HG03558 (cell line): Measurements from ENCODE around the gene KIAA0825.
"Not testable (repeated sequence)": the region's sequence is repeated elsewhere in the genome, so short reads cannot be mapped to it uniquely, and the experiment has no call there.

Experiments
- ATAC-seq: cut with Tn5 transposase; IDR thresholded peaks from one replicate; pipeline ENCODE4 v1.9.1; 2021; ENCODE audit warnings: moderate number of reproducible peaks; ENCODE audit not compliant: unreplicated experiment; ENCODE audit errors: extremely low read depth

KIAA0825 gene

DNA sequence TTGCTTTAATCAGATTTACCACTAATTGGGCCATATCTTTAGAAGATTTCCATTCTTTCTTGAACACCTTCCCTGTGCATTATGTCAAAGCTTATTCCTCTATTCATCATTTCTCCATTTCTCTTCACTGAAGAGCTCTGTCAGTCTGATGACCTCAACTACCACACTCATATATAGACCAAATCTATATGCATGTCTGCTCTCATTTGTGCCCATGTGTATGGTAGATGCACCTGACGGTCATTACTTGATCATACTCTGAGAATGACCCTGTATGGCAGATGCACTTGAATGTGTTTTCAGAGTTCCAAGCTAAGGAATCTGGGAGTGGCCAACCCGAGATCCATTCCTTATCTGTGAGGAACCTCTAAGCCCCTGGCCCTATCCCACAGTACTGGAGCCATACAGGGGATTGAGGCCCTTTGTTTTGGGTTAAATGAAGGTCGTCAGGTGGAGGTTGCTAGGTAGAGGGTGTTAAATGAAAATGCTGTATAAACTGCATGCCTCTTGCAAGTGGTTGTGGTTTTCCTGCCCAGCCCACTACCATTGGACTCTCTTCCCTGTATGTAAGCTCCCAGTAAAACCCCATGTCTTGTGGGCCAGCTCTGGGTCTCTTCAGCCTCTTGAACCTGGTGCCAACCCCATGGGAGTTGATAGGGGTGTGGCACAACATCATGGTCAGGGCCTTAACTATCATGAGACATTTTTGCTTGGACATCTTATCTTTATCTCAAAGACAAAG, 229.5 kb downstream of the KIAA0825 start:
- ATAC-seq = no peak

DNA sequence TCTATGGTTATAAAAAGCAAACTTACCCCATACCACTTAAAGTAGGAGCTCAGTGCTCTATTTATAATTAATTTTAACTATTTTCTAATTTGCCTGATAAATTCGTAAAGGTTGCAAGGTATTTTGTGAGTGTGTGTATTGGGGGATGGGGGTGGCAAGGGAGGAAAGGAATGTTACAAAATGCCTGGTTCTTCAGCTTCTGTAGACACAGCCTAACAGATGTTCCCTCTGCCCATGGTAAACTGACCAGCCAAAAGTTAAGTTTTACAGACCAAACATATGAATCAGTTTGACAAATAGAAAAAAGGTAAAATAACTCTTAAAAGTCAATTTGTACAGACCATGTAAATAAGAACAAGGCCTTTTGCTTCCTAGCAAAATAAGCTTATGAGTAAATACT, 232.6 kb downstream of the KIAA0825 start:
- ATAC-seq = no peak

DNA sequence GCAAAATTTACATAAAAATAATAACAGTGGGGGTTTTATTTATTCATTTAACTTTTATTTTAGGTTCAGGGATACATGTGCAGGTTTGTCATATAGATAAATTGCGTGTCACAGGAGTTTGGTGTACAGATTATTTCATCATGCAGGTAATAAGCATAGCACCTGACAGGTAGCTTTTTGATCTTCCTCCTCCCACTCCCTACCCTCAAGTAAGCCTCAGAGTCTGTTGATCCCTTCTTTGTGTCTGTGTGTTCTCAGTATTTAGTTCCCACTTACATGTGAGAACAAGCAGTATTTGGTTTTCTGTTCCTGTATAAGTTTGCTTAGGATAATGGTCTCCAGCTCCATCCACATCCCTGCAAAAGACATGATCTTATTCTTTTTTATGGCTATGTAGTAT, 240.3 kb downstream of the KIAA0825 start:
- ATAC-seq = no peak

DNA sequence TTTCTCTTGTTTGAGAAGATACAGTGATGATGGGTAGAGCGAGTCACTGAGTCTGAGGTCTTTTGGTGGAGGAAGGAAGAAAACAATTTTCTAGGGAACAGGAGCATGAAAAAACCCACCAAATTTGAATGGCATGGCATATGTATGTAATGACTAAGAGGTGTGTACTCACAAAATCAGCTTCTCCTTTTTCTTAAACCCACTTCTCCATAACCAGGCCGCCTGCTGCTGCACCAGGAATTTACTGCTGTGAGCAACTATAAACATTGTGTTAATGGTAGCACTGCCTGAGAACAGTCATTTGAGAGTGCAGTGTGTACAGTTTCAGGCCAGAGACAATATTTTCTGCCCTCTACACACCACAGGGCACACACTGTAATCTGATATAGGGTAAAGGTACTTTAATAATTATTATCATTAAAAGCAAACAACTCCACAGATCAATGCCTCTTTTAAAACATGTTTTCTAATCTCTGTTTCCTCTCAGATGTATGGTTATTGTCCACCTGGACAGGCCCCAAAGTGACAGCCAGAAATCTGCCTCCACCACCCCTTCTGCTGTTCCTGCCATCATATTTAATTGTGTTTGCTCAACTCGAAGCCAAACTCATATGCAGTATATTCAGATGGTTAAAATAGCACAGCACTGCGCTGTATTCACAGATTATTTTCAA, 241.6 kb downstream of the KIAA0825 start:
- no peak for ATAC-seq

DNA sequence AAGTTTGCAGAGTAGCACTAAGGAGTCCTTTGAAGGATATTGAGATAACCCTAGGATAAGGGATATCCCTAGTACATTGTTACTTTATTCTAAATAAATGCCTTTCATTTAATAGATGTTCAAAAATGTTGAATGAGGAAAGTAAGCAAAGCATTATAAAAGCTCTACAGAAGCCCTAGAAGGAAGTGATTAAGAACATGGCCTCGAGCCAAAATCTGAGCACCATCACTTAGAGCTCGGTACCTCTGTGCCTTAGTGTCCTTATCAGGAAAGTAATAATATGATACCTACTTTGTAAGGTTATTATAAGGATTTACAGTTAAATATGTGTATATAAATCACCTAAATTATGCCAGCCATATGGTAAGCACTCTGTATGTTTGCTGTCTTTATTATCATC, 242.6 kb downstream of the KIAA0825 start:
- ATAC-seq = no peak

DNA sequence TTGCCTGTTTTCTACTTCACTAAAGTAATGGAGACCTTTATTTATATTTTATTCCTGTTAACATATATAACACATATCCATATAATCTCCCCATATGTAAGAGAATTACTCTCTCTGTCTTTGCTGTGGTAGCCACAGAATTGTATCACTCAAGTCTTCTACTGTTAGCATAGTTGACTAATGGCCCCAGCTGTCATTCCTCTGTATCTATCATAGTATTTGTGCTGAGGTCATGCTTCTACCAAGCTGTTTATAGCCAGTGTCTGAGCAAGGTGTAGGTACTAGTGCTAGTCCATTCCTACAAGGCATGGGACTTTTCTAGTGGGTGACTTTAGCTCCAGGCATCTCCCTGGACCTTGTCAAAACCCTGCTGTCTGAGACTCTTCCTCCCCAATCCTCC, 244.1 kb downstream of the KIAA0825 start:
- no peak for ATAC-seq

DNA sequence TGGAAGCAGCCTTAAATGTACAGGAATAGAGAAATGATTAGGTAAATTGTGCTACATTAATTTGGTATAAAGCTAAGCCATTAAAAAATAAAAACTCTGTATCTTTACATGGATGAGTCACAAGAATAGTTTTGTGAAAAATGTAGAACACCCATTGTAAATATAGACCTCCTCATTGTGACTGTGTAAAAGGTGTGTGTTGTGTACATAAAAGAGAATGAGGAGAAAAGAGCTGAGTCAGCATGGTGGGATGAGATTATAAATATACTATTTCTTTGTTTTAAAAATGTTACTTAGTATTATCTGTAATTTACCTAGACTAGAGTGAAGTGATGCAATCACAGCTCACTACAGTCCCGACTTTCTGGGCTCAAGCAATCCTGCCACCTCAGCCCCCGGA, 250.5 kb downstream of the KIAA0825 start:
- no peak for ATAC-seq

DNA sequence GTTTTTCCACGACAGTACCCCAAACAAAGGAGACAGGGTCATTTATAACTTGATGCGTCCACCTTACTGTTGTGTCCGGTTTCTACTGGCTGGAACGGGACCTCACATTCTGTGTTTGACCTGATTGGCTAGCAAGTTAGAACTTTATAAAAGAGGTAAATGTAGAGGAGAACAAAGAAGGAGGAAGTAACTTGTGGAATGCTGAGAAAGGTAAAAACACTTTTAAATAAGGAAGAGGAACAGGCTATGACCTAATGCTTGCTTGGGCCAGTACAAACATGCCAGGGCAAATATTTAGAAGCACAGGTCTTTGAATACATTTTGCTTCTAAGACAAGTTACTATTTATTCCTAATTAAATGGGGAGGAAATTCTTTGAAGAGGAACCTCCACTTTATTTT, 251.6 kb downstream of the KIAA0825 start:
- no peak for ATAC-seq

DNA sequence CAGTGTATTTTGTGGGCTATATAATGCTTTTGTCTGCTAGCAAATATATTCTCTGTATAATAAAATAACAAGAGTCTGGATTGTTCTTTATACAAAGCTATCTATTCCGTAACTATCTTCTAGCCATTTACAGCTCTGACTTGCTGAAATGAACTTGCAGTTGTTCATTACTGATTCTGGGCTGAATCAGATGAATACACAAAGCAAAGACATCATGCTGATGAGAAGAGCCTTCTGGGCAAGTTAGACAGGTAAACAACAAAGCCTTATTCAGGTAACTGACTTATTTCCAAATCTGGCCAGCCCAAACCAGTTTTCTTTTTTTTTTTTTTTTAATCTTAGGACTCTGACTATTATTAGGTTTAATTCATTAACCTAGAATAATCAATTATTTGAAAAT, 255.5 kb downstream of the KIAA0825 start:
- no peak for ATAC-seq

DNA sequence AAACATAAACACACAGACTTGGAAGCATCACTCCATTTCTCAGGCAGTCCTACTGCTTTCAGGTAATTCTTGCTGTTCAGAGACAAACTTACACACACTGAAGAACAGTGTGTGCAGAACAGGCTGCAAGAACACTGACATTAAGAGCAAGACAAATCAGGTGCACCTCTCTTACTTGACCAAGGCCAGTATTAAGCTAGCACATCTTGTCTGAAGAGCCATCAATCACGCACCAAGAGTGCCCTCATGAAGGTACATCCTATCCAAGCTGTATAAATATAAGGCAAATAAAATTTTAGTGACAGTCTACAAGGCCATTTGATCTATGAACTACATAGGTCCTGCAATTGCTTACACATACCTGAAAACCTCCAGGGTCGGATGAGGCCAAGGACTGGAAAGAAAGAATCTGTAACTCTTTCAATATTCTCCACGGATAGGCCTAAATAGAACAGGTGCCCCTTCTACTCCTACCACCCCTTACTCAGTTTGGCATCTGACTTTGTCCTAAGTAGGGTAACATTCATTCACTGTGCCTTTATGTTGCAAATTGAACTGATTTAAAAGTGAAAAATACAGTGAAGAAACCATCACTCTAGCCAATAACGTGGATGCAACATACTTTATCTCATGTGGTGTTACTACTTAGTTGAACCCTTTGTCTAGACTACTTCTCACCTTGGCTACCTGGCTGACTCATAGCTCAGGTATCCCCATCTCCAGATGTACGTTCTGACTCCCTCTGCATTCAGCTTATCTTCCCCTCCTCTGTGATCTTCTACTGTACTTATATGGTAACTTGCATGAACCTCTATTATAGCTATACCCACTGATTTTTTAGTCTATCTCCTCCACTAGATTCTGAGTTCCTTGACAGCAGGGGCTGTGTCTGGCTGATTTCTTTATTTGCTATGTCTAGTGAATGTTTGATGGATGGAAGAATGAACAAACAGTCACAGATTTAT, 256.3 kb downstream of the KIAA0825 start:
- ATAC-seq = no peak

DNA sequence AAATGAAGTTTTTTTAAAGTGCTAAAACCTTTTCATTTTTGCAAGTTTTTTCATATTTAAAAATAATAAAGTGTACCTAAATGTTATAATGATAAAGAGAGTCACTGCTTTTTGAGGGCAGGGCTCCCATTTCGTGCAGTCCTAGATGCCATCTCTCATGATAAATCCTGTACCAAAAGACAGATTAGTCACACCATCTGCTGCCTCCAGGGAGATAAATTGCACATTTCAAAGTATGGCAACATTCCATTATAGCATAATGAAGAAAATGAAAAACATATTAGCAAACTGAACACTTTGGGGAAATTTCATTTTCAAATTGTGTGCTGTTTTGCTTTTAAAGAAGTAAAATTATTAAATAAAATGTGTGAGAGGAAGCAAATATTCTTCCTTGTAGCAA, 257.2 kb downstream of the KIAA0825 start:
- ATAC-seq = no peak

DNA sequence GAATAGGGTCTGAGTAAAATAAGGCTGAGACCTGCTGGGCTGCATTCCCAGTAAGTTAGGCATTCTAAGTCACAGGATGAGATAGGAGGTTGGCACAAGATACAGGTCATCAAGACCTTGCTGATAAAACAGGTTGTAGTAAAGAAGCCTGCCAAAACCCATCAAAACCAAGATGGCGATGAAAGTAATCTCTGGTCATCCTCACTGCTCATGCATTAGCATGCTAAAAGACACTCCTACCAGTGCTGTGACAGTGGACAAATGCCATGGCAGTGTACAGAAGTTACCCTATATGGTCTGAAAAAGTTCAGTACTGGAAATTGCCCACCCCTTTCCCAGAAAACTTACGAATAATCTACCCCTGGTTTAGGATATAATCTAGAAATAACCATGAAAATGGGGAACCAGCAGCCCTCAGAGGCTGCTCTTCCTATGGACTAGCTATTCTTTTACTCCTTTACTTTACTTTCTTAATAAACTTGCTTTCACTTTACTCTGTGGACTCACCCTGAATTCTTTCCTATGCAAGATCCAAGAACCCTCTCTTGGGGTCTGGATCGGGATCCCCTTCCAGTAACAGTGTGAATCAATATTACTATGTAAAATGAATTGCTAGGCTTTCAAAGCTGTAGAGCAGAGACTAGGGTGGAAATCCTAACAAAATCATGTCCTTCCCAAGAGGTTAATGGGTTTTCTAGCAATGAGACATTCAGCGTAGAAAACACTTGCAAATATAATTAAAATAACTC, 257.8 kb downstream of the KIAA0825 start:
- ATAC-seq = no peak

DNA sequence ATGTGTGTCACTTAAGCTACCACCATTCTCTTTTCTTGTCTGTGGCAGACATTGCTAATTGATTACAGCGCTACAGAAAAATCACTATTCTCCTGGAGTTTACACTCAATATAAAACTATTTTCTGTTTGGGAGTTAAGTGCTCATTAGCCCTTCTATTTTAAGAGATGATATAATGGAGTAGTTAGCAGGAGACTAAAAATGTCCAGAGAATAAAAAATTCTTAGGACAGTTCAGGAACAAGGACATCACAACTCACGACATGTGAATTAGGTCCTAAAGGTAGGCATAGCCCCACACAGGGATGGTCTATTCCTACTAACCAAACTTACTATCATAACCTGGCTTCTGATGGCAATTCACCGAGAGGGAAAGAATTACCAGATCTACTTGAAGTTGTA, 258.5 kb downstream of the KIAA0825 start:
- no peak for ATAC-seq

DNA sequence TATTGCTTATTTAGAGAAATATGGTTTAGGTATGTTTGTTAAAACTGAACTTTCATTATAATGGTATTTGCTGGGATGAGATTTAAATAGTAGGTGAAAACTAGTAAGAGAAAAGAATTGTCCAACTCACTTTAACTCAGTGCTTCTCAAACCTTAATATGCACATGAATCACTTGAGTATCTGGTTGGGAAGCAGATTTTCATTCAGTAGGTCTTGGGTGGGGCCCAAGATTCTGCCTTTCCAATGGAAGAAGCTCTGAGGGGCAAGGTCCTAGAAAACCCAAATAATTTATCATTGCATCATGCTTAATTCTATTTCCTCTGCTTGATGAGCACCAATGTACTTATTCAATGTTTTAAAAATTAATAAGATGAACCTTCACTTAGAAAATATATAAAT, 262.6 kb downstream of the KIAA0825 start:
- no peak for ATAC-seq

DNA sequence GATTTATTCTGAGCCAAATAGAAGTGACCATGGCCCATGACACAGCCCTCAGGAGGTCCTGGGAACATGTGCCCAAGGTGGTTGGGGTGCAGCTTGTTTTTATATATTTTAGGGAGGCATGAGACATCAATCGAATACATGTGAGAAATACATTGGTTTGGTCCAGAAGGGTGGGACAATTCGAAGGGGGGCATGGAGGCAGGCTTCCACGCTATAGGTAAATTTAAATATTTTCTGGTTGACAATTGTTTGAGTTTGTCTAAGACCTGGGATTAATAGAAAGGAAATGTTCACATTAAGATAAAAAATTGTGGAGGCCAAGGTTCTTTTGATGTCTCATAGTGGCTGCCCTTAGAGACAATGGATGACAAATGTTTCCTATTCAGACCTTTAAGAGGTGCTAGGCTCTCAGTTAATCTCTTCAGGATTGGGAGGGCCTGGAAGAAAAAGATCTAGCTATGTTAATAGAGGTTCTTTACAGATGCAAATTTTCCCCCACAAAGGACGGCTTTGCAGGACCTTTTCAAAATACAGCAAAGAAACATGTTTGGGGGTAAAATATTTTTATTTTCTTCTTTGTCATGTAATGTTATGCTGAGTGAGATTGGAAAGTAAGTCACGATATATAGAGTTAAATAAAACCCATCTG, 263.4 kb downstream of the KIAA0825 start:
- ATAC-seq = not testable (repeated sequence)

DNA sequence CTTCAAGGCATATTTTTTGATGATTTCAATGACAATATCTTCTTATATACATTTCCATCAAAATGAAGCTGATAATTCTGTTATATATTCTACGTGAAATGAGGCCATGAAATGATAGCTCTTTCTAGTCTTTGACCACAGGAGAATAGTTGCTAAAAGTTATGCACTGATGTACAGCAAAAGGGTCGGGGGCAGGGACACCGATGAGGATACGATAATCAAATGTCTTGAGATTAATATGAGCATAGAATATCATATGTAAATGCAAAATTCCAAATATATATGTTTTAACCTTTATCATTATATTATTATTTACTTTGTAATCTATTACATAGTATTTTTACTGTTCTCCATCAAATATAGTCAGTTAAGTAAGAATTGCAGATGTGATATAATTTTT, 264.8 kb downstream of the KIAA0825 start:
- no peak for ATAC-seq

DNA sequence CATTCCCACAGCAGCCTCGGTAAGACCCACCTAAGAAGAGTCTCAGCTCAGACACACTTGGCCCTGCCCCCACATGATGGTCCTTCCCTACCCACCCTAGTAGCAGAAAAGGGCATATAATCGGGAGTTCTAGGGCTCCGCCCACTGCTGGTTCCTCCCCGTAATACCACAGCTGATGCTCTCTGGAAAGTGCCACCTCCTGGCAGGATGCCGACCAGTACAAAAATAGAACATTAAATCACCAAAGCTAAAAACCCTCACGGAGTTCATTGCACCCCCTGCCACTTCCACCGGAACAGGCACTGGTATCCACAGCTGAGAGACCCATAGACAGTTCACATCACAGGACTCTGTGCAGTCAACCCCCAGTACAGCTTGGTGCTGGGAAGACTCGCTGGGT, 271.3 kb downstream of the KIAA0825 start:
- no peak for ATAC-seq

DNA sequence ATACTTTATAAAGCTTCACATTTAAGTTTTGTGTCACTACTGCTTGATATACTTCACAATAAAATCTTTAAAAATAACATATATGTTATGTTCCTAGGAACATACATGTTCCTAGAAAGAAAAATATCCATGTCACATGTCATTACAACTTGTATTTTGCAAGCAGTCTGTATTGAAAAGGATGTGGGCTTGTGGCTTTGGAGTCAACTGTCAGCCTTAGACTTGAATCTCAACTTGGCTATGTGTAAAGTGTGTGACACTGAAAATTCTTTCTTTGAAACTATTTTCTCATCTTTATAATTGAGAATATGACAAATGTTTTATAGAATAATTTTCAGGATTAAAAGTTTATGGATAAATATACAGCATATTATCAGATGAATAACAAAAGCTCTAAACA, 273.1 kb downstream of the KIAA0825 start:
- ATAC-seq = no peak

DNA sequence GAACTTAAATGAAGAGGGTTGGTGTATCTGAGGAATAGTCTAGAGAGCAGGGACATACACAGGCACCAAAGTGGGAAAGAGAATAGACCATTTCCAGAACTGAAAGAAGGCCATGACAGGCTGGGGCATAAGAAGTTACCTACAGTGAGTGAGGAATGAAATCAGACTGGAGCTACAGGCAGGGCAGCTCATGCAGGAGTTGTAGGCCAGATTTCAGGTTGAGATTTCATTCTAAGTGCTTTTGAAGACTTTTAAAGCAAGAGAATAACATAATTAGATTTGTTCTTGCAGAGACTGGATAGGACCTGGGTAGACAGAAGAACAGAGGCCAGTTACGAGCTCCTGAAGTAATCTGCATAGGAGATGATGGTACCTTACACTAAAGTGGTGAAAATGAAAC, 280.8 kb downstream of the KIAA0825 start:
- ATAC-seq = no peak

DNA sequence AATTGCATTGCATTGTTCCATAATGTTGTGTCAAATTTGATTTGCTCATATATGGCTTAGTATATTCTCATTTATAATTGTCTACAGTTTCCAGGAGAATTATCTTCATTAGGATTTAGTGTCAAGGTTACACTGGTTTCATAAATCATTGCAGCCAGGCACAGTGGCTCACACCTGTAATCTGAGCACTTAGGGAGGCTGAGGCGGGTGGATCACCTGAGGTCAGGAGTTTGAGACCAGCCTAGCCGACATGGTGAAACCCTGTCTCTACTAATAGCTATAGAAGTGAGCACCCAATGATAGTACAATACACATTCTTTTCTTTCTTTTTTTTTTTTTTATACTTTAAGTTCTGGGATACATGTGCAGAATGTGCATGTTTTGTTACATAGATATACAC, 282.5 kb downstream of the KIAA0825 start:
- ATAC-seq = no peak
